GM12864 (cell line): ENCODE results near the gene OTOGL.

ENCODE experiments used
- DNase-seq: peaks from one replicate; pipeline ENCODE4 v3.0.0-alpha.2; 2011; ENCODE audit warnings: low read depth
- H3K4me3 ChIP-seq: 2 replicates; pipeline ENCODE4 v1.5.1; 2011; ENCODE audit warnings: mild to moderate bottlenecking, low read depth, low read length, control low read depth
- CTCF ChIP-seq: IDR thresholded peaks from 2 replicates; pipeline ENCODE4 v1.5.1; 2011; ENCODE audit warnings: low read depth, mild to moderate bottlenecking, moderate library complexity, low read length, control low read depth, inconsistent platforms; ENCODE audit errors: missing control alignments

OTOGL gene

GRCh38 chr12:80377140-80377794 is 277.9 kb downstream of the OTOGL start:
- no peak for TF ChIP-seq CTCF
- no peak for DNase-seq
- no peak overlapping the region for H3K4me3 ChIP-seq

GRCh38 chr12:80381121-80381520 is 281.8 kb downstream of the OTOGL start:
- H3K4me3 ChIP-seq, result no peak overlapping the region
- TF ChIP-seq CTCF, result no peak
- DNase-seq, result no peak

- TF ChIP-seq CTCF, result no peak
Observed at GRCh38 chr12:80382254-80382653, 282.9 kb downstream of the OTOGL start.

GRCh38 chr12:80400571-80400991 is 301.2 kb downstream of the OTOGL start:
- no peak overlapping the region for H3K4me3 ChIP-seq
- DNase-seq, result no peak
- TF ChIP-seq CTCF, result no peak

More at GRCh38 chr12:80382254-80382653, 282.9 kb downstream of the OTOGL start:
- no peak overlapping the region for H3K4me3 ChIP-seq
- no peak for DNase-seq

GRCh38 chr12:80401191-80401590 is 301.9 kb downstream of the OTOGL start:
- no peak overlapping the region for H3K4me3 ChIP-seq
- no peak for DNase-seq
- TF ChIP-seq CTCF, result no peak

- DNase-seq, result no peak
- TF ChIP-seq CTCF, result no peak
- H3K4me3 ChIP-seq, result no peak overlapping the region
Observed at GRCh38 chr12:80404629-80405028, 305.3 kb downstream of the OTOGL start.

GRCh38 chr12:80406253-80406652 is 306.9 kb downstream of the OTOGL start:
- no peak overlapping the region for H3K4me3 ChIP-seq
- DNase-seq, result no peak
- no peak for TF ChIP-seq CTCF
